GM19239 (cell line): ENCODE measurements around the gene STPG1.

Experiments used
- DNase-seq: peaks from one replicate; pipeline ENCODE4 v3.0.0; 2011; ENCODE audit warnings: low spot score; ENCODE audit not compliant: insufficient read length
- FAIRE-seq: peaks from 2 replicates; lab custom pipeline; 2011; peaks lifted over from hg19 to GRCh38; lab: Jason Lieb, UNC

STPG1 gene

GRCh38 chr1:24347159-24347934 lies 66.2 kb downstream of the STPG1 start:
- FAIRE-seq, result no peak
- DNase-seq, result no peak

GRCh38 chr1:24345334-24345733 lies 68.2 kb downstream of the STPG1 start:
- DNase-seq (no peak), FAIRE-seq (no peak)

- no peak for FAIRE-seq
These were observed 69.4 kb downstream of the STPG1 start for GRCh38 chr1:24344090-24344742.

GRCh38 chr1:24343412-24344089 lies 70.0 kb downstream of the STPG1 start:
- no peak for DNase-seq
- no peak for FAIRE-seq

More at GRCh38 chr1:24344090-24344742, 69.4 kb downstream of the STPG1 start:
- no peak for DNase-seq

GRCh38 chr1:24341260-24341659 lies 72.3 kb downstream of the STPG1 start:
- FAIRE-seq, result no peak
- no peak for DNase-seq

- DNase-seq, result no peak
- FAIRE-seq, result no peak
These were observed 72.8 kb downstream of the STPG1 start for GRCh38 chr1:24340770-24341169.

GRCh38 chr1:24339996-24340395 lies 73.6 kb downstream of the STPG1 start:
- FAIRE-seq, result no peak
- DNase-seq, result no peak

GRCh38 chr1:24338447-24338846 lies 75.1 kb downstream of the STPG1 start:
- FAIRE-seq, result no peak
- DNase-seq, result no peak

- FAIRE-seq (no peak), DNase-seq (no peak)
These were observed 76.1 kb downstream of the STPG1 start for GRCh38 chr1:24337455-24337854.

GRCh38 chr1:24336075-24336474 lies 77.5 kb downstream of the STPG1 start:
- DNase-seq (no peak), FAIRE-seq (no peak)

GRCh38 chr1:24331961-24332673 lies 81.5 kb downstream of the STPG1 start:
- FAIRE-seq (no peak), DNase-seq (no peak)

GRCh38 chr1:24329797-24330543 lies 83.6 kb downstream of the STPG1 start:
- DNase-seq, result no peak
- no peak for FAIRE-seq

GRCh38 chr1:24329331-24329730 lies 84.3 kb downstream of the STPG1 start:
- FAIRE-seq, result no peak

GRCh38 chr1:24327891-24328290 lies 85.7 kb downstream of the STPG1 start:
- FAIRE-seq (no peak), DNase-seq (no peak)

More at GRCh38 chr1:24329331-24329730, 84.3 kb downstream of the STPG1 start:
- DNase-seq, result no peak

GRCh38 chr1:24327486-24327885 lies 86.1 kb downstream of the STPG1 start:
- FAIRE-seq (no peak), DNase-seq (no peak)

- DNase-seq (no peak), FAIRE-seq (no peak)
These were observed 87.8 kb downstream of the STPG1 start for GRCh38 chr1:24325587-24326449.

GRCh38 chr1:24324903-24325302 lies 88.7 kb downstream of the STPG1 start:
- DNase-seq (no peak), FAIRE-seq (no peak)

- DNase-seq (no peak), FAIRE-seq (no peak)
These were observed 90.3 kb downstream of the STPG1 start for GRCh38 chr1:24323281-24323680.
